Activated CD4-positive, alpha-beta T cell treated with anti-CD3 and anti-CD28 coated beads for 4 hours (primary cell): ENCODE data around the gene RIOX2.

Source experiments
- DNase-seq, 2 donors: peaks; one replicate each; pipeline ENCODE4 v3.0.0-alpha.2; 2020

Gene RIOX2

GRCh38 chr3:97901313-97902248 lies 70.7 kb downstream of the RIOX2 start:
- DNase-seq, result no peak

DNA sequence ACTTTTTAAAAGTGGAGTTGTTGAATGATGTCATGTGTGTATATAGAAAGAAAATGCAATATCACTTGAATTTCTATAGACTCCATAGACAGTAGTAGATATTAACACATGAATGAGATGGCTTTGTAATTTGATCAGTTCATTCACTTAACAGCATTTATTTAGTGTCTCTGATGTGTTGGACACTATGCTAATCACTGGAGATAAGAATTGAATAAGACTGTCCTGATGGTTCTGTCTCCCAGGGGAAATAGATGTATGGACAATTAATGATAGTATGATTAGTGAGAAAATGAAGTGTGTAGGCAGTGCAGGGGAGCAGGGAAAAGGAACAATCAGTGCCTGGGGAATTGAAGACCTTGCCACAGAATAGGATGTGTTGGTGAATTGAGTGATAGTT lies 72.9 kb downstream of the RIOX2 start:
- no peak for DNase-seq

GRCh38 chr3:97896547-97896946 lies 75.7 kb downstream of the RIOX2 start:
- DNase-seq, result no peak

DNA sequence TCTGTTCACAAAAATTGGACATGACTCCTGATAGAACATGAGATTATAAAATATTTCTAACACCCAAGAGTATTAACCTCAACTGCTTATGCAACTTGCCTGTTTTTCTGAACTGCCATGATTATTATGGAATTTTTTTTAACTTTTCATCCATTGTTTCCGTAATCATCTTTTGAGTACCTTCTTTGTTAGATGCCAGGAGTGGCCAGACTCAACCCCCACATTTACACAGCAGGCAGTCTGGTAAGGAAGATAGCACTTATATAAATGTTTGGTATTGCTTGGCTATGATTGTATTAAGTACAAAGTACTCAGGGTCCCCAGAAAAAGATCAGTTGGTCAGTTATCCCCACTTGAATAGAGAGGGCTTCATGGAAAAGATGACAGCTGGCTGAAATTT lies 76.1 kb downstream of the RIOX2 start:
- DNase-seq, result no peak

GRCh38 chr3:97895216-97895615 lies 77.0 kb downstream of the RIOX2 start:
- no peak for DNase-seq

DNA sequence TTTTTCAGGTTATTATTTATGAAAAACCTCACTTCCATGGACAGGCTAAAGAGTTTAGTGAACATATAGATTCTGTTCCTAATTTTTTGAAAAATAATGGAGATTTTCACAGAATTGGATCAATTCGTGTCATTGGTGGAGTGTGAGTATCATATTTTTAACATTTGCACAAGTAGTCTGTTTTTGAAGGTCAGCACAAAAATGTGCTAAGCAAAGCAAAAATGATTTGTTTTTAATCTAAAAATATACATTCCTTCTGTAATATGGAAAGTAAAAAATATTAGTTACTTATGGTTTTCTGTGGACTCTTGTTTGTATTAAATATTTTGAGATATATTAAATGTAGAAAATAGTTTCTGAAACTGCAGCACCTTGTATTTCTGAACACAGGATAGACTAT lies 79.4 kb downstream of the RIOX2 start:
- no peak for DNase-seq
